Fibroblast of lung (primary cell): ENCODE data around the gene JADE2.

Experiments
- CTCF ChIP-seq, 2 donors: IDR thresholded peaks in 1 of 2; conservative IDR thresholded peaks in 1 of 2; 1 replicate in 1 of 2; 2 replicates in 1 of 2; pipeline ENCODE4 v1.5.1; 2011 to 2012; ENCODE audit warnings: low read length in 2 of 2, control low read depth in 1 of 2, inconsistent platforms in 1 of 2, low read depth in 1 of 2, mild to moderate bottlenecking in 1 of 2
- EZH2 ChIP-seq: IDR thresholded peaks from 2 replicates; pipeline ENCODE4 v1.5.1; 2012; ENCODE audit warnings: low read length, control low read depth, mild to moderate bottlenecking; ENCODE audit errors: missing control alignments

DNA sequence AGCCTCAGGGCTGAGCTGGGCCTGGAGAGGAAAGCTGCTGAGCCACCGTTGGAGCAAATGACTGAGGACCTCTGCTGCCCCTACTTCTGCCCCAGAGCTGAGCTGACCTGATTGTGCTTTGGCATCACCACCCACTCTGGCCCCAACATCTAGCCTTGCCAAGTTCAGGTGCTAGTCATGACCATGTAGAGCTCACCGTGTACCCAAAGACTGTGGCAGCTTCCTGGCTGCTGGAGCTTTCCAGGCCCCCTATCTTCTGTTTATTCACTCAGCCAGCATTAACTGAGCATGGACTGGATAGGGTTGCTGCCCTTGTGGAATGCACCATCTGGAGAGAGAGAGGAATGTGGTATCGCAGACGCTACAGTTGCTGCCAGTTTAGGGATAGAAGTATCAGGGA lies 49.1 kb downstream of the JADE2 start:
- TF ChIP-seq CTCF (conservative IDR thresholded peaks at IDR 0.05 in 1 of 2, IDR thresholded peaks at IDR 0.05 in 1 of 2; ENCODE audit: low read depth in 1 of 2, low read length in 2 of 2) (no peak), EZH2 (no peak)
